A549 (cell line): ENCODE data around the gene OR7C1. TPM values are rescaled to one million over a fixed set of nuclear protein-coding genes. Genes with fewer than 3 reads are reported as not detected.

Experiments
- ATAC-seq, 2 experiments: fragments of 200-7000 bp in 1 of 2; fragments of >200 bp in 1 of 2; cut with Nextera tagmentation in 1 of 2; cut with Tn5 transposase in 1 of 2; 3 replicates each; pipeline versions ENCODE4 v1.8.0 to v1.9.1; 2018 to 2020; ENCODE audit warnings: mild to moderate bottlenecking in 1 of 2, moderate library complexity in 1 of 2
- CTCF ChIA-PET: fragments of 300-600 bp; sonication (Branson Sonifier 250); formaldehyde crosslinking; extraction: SDS; loops from one replicate; lab custom pipeline; 2021; ENCODE audit warnings: antibody characterized with exemption, inconsistent platforms; lab: Yijun Ruan, JAX
- POLR2A ChIA-PET: fragments of 350-600 bp; formaldehyde crosslinking; extraction: SDS; loops from one replicate; lab custom pipeline; 2021; ENCODE audit warnings: antibody characterized with exemption, inconsistent platforms; lab: Yijun Ruan, JAX
- DNase-seq, 2 experiments: peaks; one replicate each; pipeline versions ENCODE4 v3.0.0 to v3.0.0-alpha.2; 2011 to 2016; ENCODE audit warnings: low read depth in 1 of 2, low spot score in 1 of 2
- FAIRE-seq: peaks from 2 replicates; lab custom pipeline; 2011; peaks lifted over from hg19 to GRCh38; lab: Jason Lieb, UNC
- H3K27ac ChIP-seq, 2 experiments: fragments of >200 bp; sonication (Bioruptor Twin); formaldehyde crosslinking; 3 replicates each; pipeline ENCODE4 v1.5.1; 2016 to 2017
- H3K4me1 ChIP-seq: fragments of >200 bp; sonication (Bioruptor Twin); formaldehyde crosslinking; 3 replicates; pipeline ENCODE4 v1.6.1; 2016
- H3K4me2 ChIP-seq: fragments of >200 bp; sonication (Bioruptor Twin); formaldehyde crosslinking; 3 replicates; pipeline ENCODE4 v1.6.1; 2016
- H3K4me3 ChIP-seq: fragments of >200 bp; sonication (Bioruptor Twin); formaldehyde crosslinking; 3 replicates; pipeline ENCODE4 v1.5.1; 2016
- H3K9me3 ChIP-seq: fragments of >200 bp; sonication (Bioruptor Twin); formaldehyde crosslinking; 3 replicates; pipeline ENCODE4 v1.6.1; 2016
- BHLHE40 ChIP-seq: IDR thresholded peaks from 2 replicates; pipeline ENCODE4 v1.6.1; 2012; ENCODE audit warnings: low read depth, low read length, inconsistent platforms
- EHF ChIP-seq: fragments of 250-450 bp; sonication (Bioruptor Pico); IDR thresholded peaks from 2 replicates; pipeline ENCODE4 v1.5.0; 2020; ENCODE audit warnings: mild to moderate bottlenecking
- EP300 ChIP-seq, 2 experiments: fragments of >200 bp; sonication (Bioruptor Twin); formaldehyde crosslinking; IDR thresholded peaks; 2 replicates in 1 of 2; 3 replicates in 1 of 2; pipeline ENCODE4 v1.6.1; 2016 to 2017
- ESRRA ChIP-seq: fragments of 150-350 bp; IDR thresholded peaks from 2 replicates; pipeline ENCODE4 v1.6.1; 2014; ENCODE audit warnings: mild to moderate bottlenecking, low read length, borderline replicate concordance
- FOSB ChIP-seq: fragments of 250-450 bp; sonication (Bioruptor Pico); IDR thresholded peaks from 2 replicates; pipeline ENCODE4 v1.5.0; 2020; ENCODE audit warnings: mild to moderate bottlenecking, moderate library complexity
- JUN ChIP-seq, 2 experiments: fragments of >200 bp; sonication (Bioruptor Twin); formaldehyde crosslinking; IDR thresholded peaks; 2 replicates in 1 of 2; 3 replicates in 1 of 2; pipeline ENCODE4 v1.6.1; 2016 to 2017
- KDM1A ChIP-seq: fragments of 200-600 bp; sonication (generic); IDR thresholded peaks from 2 replicates; pipeline ENCODE4 v1.6.1; 2016; ENCODE audit warnings: low read depth, mild to moderate bottlenecking
- MAX ChIP-seq: IDR thresholded peaks from 2 replicates; pipeline ENCODE4 v1.6.1; 2012
- NFE2L2 ChIP-seq: fragments of 150-350 bp; conservative IDR thresholded peaks from 2 replicates; pipeline ENCODE4 v1.6.1; 2014; ENCODE audit warnings: low read length
- NPAS2 ChIP-seq: fragments of 250-450 bp; sonication (Bioruptor Pico); IDR thresholded peaks from 2 replicates; pipeline ENCODE4 v1.8.0; 2022; ENCODE audit warnings: mild to moderate bottlenecking, moderate library complexity, borderline replicate concordance
- NR3C1 ChIP-seq: fragments of >200 bp; sonication (Bioruptor Twin); formaldehyde crosslinking; IDR thresholded peaks from 3 replicates; pipeline ENCODE4 v1.6.1; 2017
- PBX3 ChIP-seq: IDR thresholded peaks from 2 replicates; pipeline ENCODE4 v1.6.1; 2012
- PHF8 ChIP-seq: fragments of 200-600 bp; sonication (generic); IDR thresholded peaks from 2 replicates; pipeline ENCODE4 v1.6.1; 2016; ENCODE audit warnings: low read depth, mild to moderate bottlenecking, antibody characterized with exemption, moderate library complexity, borderline replicate concordance
- RAD21 ChIP-seq, 2 experiments: fragments of >200 bp in 1 of 2; sonication (Bioruptor Twin) in 1 of 2; formaldehyde crosslinking in 1 of 2; IDR thresholded peaks in 1 of 2; conservative IDR thresholded peaks in 1 of 2; 2 replicates in 1 of 2; 3 replicates in 1 of 2; pipeline ENCODE4 v1.6.1; 2012 to 2018; ENCODE audit warnings: inconsistent platforms in 1 of 2
- RARB ChIP-seq: fragments of 250-450 bp; sonication (Bioruptor Pico); IDR thresholded peaks from 2 replicates; pipeline ENCODE4 v1.8.0; 2021; ENCODE audit warnings: mild to moderate bottlenecking, moderate library complexity
- RCOR1 ChIP-seq: fragments of 150-350 bp; IDR thresholded peaks from 2 replicates; pipeline ENCODE4 v1.6.1; 2014; ENCODE audit warnings: antibody characterized with exemption, low read length, low read depth
- SMC3 ChIP-seq: fragments of >200 bp; sonication (Bioruptor Twin); formaldehyde crosslinking; IDR thresholded peaks from 3 replicates; pipeline ENCODE4 v1.6.1; 2018; ENCODE audit warnings: inconsistent platforms
- TFCP2L1 ChIP-seq: fragments of 250-450 bp; sonication (Bioruptor Pico); IDR thresholded peaks from 2 replicates; pipeline ENCODE4 v1.5.0; 2021; ENCODE audit warnings: mild to moderate bottlenecking
- ZC3H11A ChIP-seq: fragments of 450-650 bp; IDR thresholded peaks from 2 replicates; pipeline ENCODE4 v1.6.1; 2014; ENCODE audit warnings: antibody characterized with exemption, mild to moderate bottlenecking
- ZNF302 ChIP-seq: fragments of 250-450 bp; sonication (Bioruptor Pico); IDR thresholded peaks from 2 replicates; pipeline ENCODE4 v1.9.0; 2021; ENCODE audit warnings: inconsistent platforms, mild to moderate bottlenecking, moderate library complexity
- WGBS: methylation state at CpG from one replicate; pipeline ENCODE4 v1.1.6; 2017; ENCODE audit errors: missing lambda C conversion rate; 5-methylcytosine and 5-hydroxymethylcytosine counted together
- polyA plus RNA-seq, 4 experiments: library from polyadenylated mRNA; depleted of rRNA in 3 of 4; stranded (reverse); fragments of >200 nt; fragmentation: RNase III in 1 of 4; extraction: RNeasy Plus Mini Kit Qiagen cat#74134 plus additional on column Dnase treatment in 1 of 4; gene quantifications; 2 replicates in 3 of 4; 3 replicates in 1 of 4; pipeline ENCODE4 v1.2.3, GENCODE V29; 2011 to 2017
- TF ChIP-seq, protein P1 (sequence below): fragments of 250-450 bp; sonication (Bioruptor Pico); IDR thresholded peaks from 2 replicates; pipeline ENCODE4 v1.5.0; 2021; ENCODE audit warnings: mild to moderate bottlenecking, moderate library complexity, borderline replicate concordance
- TF ChIP-seq, protein P2 (sequence below): fragments of >200 bp; sonication (Bioruptor Twin); formaldehyde crosslinking; IDR thresholded peaks from 3 replicates; pipeline ENCODE4 v1.5.1; 2016
- TF ChIP-seq, protein P3 (sequence below): fragments of 450-650 bp; IDR thresholded peaks from 2 replicates; pipeline ENCODE4 v1.6.1; 2014; ENCODE audit warnings: antibody characterized with exemption
- TF ChIP-seq, protein P4 (sequence below): fragments of 150-350 bp; IDR thresholded peaks from 2 replicates; pipeline ENCODE4 v1.6.1; 2014; ENCODE audit warnings: low read depth, mild to moderate bottlenecking, low read length

OR7C1 gene
- polyA plus RNA-seq, 2 of the 4 experiments (the other 2 are of a cell fraction), result not detected

DNA sequence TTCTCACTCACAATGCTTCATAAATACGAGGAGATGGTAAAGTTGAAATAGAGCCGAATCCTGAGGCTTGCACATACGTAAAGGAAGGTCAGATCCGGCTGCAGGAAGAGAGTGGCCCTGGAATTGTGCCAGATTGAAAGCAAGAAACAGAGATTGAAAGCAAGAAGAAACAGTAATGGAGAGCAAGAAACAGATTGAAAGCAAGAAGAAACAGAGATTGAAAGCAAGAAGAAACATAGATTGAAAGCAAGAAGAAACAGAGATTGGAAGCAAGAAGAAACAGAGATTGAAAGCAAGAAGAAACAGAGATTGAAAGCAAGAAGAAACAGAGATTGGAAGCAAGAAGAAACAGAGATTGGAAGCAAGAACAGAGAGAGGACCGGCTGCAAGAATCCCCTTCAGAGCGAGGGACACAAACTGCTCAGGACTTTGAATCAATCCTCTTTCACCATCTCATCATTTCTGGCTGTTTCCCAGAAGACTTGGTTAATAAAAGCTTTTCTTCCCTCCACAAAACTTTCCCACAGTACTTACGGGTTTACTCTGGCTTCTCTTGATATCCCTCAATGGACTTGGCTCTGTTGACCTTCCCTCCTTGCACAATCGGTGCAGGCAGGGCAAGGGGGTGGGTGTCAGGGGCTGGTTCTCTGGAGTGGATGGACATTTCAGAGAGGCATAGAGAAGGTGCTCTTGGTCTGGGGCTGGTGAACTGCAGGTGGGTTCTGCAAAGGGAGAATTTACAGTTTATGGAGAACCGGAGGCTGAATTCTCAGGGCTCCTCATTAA is 25.5 kb downstream of the OR7C1 start:
- DNase-seq, result no peak
- CTCF ChIA-PET, result no interaction called here
- Histone ChIP-seq H3K4me3 (no peak overlapping the region), H3K4me2 (no peak overlapping the region), H3K9me3 (no peaks in the 10 kb centered on the region), H3K27ac (no peak overlapping the region), H3K4me1 (no peaks in the 10 kb centered on the region)
- TF ChIP-seq RARB (CRISPR knock-in tag) (no peak), SMC3 (no peak), PHF8 (no peak), FOSB (CRISPR knock-in tag) (no peak), MAX (no peak), NFE2L2 (no peak), NR3C1 (no peak), RCOR1 (no peak), RAD21 (conservative IDR thresholded peaks at IDR 0.05 in 1 of 2, IDR thresholded peaks at IDR 0.05 in 1 of 2) (no peak), BHLHE40 (no peak), ZNF302 (no peak), EHF (no peak), PBX3 (no peak), ZC3H11A (no peak), EP300 (IDR thresholded peaks at IDR 0.05) (no peak)
- TF ChIP-seq, protein P1, sequence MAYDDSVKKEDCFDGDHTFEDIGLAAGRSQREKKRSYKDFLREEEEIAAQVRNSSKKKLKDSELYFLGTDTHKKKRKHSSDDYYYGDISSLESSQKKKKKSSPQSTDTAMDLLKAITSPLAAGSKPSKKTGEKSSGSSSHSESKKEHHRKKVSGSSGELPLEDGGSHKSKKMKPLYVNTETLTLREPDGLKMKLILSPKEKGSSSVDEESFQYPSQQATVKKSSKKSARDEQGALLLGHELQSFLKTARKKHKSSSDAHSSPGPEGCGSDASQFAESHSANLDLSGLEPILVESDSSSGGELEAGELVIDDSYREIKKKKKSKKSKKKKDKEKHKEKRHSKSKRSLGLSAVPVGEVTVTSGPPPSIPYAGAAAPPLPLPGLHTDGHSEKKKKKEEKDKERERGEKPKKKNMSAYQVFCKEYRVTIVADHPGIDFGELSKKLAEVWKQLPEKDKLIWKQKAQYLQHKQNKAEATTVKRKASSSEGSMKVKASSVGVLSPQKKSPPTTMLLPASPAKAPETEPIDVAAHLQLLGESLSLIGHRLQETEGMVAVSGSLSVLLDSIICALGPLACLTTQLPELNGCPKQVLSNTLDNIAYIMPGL (CRISPR knock-in tag), result no peak
- TF ChIP-seq, protein P2, sequence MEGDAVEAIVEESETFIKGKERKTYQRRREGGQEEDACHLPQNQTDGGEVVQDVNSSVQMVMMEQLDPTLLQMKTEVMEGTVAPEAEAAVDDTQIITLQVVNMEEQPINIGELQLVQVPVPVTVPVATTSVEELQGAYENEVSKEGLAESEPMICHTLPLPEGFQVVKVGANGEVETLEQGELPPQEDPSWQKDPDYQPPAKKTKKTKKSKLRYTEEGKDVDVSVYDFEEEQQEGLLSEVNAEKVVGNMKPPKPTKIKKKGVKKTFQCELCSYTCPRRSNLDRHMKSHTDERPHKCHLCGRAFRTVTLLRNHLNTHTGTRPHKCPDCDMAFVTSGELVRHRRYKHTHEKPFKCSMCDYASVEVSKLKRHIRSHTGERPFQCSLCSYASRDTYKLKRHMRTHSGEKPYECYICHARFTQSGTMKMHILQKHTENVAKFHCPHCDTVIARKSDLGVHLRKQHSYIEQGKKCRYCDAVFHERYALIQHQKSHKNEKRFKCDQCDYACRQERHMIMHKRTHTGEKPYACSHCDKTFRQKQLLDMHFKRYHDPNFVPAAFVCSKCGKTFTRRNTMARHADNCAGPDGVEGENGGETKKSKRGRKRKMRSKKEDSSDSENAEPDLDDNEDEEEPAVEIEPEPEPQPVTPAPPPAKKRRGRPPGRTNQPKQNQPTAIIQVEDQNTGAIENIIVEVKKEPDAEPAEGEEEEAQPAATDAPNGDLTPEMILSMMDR, result no peak
- TF ChIP-seq, protein P3, sequence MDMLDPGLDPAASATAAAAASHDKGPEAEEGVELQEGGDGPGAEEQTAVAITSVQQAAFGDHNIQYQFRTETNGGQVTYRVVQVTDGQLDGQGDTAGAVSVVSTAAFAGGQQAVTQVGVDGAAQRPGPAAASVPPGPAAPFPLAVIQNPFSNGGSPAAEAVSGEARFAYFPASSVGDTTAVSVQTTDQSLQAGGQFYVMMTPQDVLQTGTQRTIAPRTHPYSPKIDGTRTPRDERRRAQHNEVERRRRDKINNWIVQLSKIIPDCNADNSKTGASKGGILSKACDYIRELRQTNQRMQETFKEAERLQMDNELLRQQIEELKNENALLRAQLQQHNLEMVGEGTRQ, result no peak
- TF ChIP-seq, protein P4, sequence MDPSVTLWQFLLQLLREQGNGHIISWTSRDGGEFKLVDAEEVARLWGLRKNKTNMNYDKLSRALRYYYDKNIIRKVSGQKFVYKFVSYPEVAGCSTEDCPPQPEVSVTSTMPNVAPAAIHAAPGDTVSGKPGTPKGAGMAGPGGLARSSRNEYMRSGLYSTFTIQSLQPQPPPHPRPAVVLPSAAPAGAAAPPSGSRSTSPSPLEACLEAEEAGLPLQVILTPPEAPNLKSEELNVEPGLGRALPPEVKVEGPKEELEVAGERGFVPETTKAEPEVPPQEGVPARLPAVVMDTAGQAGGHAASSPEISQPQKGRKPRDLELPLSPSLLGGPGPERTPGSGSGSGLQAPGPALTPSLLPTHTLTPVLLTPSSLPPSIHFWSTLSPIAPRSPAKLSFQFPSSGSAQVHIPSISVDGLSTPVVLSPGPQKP, result no peak
- POLR2A ChIA-PET, result no interaction called here
- no peak for ATAC-seq
- WGBS, result 24% methylated on average over 9 of the region's 9 CpGs
- no peak for FAIRE-seq

- no peak overlapping the region for H3K4me2 ChIP-seq
- H3K9me3 ChIP-seq, result no peaks in the 10 kb centered on the region
- no peaks in the 10 kb centered on the region for H3K4me1 ChIP-seq
- H3K27ac ChIP-seq, result no peak overlapping the region
- no peak overlapping the region for H3K4me3 ChIP-seq
- TF ChIP-seq TFCP2L1 (CRISPR knock-in tag), result no peak
- TF ChIP-seq SMC3, result no peak
- TF ChIP-seq ESRRA, result no peak
- TF ChIP-seq JUN (IDR thresholded peaks at IDR 0.05), result no peak
- TF ChIP-seq NPAS2 (CRISPR knock-in tag), result no peak
- TF ChIP-seq, protein P2, result no peak
- TF ChIP-seq KDM1A, result no peak
- no peak for ATAC-seq
- no peak for DNase-seq
- whole genome bisulfite sequencing, result 54% methylated on average over 3 of the region's 3 CpGs
- FAIRE-seq, result no peak
- ChIA-PET POLR2A (no interaction called here), CTCF (no interaction called here)
Measured at GRCh38 chr19:14804765-14805164, 30.2 kb downstream of the OR7C1 start.
